Measurements from ENCODE around the gene CACNB2.

DNA sequence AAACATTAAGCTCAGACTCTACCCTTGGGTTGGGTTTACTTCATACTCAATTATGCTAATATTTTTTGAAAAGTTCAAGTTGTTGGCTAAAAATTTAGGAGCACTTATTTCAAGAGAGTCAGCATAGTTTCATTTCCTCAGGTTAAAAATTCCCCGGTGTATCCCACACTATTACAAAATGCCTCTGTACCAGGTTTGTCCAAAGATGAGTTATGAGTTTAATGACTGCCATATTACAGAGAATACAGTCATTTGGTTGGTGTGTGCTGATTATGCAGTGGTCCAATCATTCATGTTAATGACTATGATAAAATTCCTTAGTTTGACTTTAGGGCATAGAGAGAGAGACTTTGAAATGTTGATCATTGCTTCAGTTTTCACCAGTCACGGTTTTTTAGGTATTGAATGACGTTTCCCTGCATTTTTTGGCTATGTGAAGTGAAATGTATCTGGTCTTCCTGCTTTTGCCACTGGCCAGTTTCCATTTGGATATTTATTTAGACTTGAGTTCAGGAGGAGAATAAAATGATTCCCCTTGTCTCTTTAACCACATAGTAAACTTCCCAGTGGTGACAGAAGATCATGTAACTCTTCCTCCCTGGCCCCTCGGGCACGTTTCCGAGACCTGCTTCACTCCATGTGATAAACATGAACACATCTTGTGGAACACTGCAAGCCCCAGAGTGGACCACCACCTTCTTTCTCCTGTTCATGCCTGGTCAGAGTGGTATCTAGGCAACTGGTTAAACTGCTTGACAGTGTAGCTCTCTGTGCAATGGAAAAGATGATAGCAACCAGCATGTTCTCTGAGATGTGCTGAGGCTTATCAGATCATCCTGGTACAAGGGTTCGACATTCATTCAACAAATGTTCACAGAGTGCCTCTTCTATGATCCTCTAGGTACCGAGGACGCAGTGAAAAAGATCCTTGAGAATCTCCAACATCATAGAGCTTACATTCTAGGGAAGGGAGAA is 153.6 kb downstream of the CACNB2 start:
- TF ChIP-seq POLR2A (IDR thresholded peaks at IDR 0.05), result no peak
- TF ChIP-seq, protein P1, sequence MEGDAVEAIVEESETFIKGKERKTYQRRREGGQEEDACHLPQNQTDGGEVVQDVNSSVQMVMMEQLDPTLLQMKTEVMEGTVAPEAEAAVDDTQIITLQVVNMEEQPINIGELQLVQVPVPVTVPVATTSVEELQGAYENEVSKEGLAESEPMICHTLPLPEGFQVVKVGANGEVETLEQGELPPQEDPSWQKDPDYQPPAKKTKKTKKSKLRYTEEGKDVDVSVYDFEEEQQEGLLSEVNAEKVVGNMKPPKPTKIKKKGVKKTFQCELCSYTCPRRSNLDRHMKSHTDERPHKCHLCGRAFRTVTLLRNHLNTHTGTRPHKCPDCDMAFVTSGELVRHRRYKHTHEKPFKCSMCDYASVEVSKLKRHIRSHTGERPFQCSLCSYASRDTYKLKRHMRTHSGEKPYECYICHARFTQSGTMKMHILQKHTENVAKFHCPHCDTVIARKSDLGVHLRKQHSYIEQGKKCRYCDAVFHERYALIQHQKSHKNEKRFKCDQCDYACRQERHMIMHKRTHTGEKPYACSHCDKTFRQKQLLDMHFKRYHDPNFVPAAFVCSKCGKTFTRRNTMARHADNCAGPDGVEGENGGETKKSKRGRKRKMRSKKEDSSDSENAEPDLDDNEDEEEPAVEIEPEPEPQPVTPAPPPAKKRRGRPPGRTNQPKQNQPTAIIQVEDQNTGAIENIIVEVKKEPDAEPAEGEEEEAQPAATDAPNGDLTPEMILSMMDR (IDR thresholded peaks at IDR 0.05), result no peak
